ENCODE data around the gene ATP11A.
"Not testable (repeated sequence)": the region's sequence is repeated elsewhere in the genome, so short reads cannot be mapped to it uniquely, and the experiment has no call there.

Gene ATP11A

GRCh38 chr13:112783978-112784371, 94.1 kb downstream of the ATP11A start:
- no peak overlapping the region for H3K27ac Mint-ChIP-seq
- H3K36me3 Mint-ChIP-seq = peaks cover 22 to 36% of the 10 kb centered on the region in 2 donors
- ATAC-seq (replicated peaks) (peak in 1 of 2 donors; percentile 20), DNase-seq (no peak)
- no peaks in the 10 kb centered on the region for H3K27me3 Mint-ChIP-seq
- peaks cover 3 to 5% of the 10 kb centered on the region in 2 donors for H3K9me3 Mint-ChIP-seq
- H3K4me3 Mint-ChIP-seq = no peak overlapping the region
- peaks cover 11 to 12% of the 10 kb centered on the region in 2 donors for H3K4me1 Mint-ChIP-seq

- Mint-ChIP-seq H3K4me3 (no peak overlapping the region), H3K27ac (no peak overlapping the region), H3K9me3 (peaks cover 3 to 5% of the 10 kb centered on the region in 2 donors), H3K36me3 (peaks cover 25 to 42% of the 10 kb centered on the region in 2 donors), H3K4me1 (peaks cover 11 to 12% of the 10 kb centered on the region in 2 donors), H3K27me3 (no peaks in the 10 kb centered on the region)
- no peak for ATAC-seq (replicated peaks)
- no peak for DNase-seq
These were observed 95.1 kb downstream of the ATP11A start for GRCh38 chr13:112784811-112785482.

- no peak overlapping the region for H3K27ac Mint-ChIP-seq
- peaks cover 3 to 5% of the 10 kb centered on the region in 2 donors for H3K9me3 Mint-ChIP-seq
- ATAC-seq (replicated peaks) (no peak), DNase-seq (no peak)
- peaks cover 25 to 41% of the 10 kb centered on the region in 2 donors for H3K36me3 Mint-ChIP-seq
- no peaks in the 10 kb centered on the region for H3K27me3 Mint-ChIP-seq
- no peak overlapping the region for H3K4me3 Mint-ChIP-seq
- peaks cover 7 to 10% of the 10 kb centered on the region in 2 donors for H3K4me1 Mint-ChIP-seq
These were observed 95.6 kb downstream of the ATP11A start for GRCh38 chr13:112785483-112785856.

- not testable (repeated sequence) for H3K4me1 Mint-ChIP-seq; ATAC-seq (replicated peaks); DNase-seq; H3K9me3 Mint-ChIP-seq; H3K27ac Mint-ChIP-seq; H3K4me3 Mint-ChIP-seq; H3K27me3 Mint-ChIP-seq
- H3K36me3 Mint-ChIP-seq = peaks cover 29 to 46% of the 10 kb centered on the region in 2 donors
These were observed 97.0 kb downstream of the ATP11A start for GRCh38 chr13:112786810-112787209.

- Mint-ChIP-seq H3K27ac (no peak overlapping the region), H3K27me3 (no peaks in the 10 kb centered on the region), H3K4me3 (no peak overlapping the region), H3K9me3 (peaks cover 2 to 3% of the 10 kb centered on the region in 2 donors), H3K36me3 (peaks cover 25 to 48% of the 10 kb centered on the region in 2 donors), H3K4me1 (peaks cover 0 to 7% of the 10 kb centered on the region in 2 donors)
- no peak for DNase-seq
- ATAC-seq (replicated peaks) = no peak
These were observed 101.2 kb downstream of the ATP11A start for GRCh38 chr13:112790735-112791641.

GRCh38 chr13:112791663-112792440, 102.0 kb downstream of the ATP11A start:
- H3K4me1 Mint-ChIP-seq = peaks cover 0 to 7% of the 10 kb centered on the region in 2 donors
- no peak overlapping the region for H3K27ac Mint-ChIP-seq

GRCh38 chr13:112792511-112792910, 102.7 kb downstream of the ATP11A start:
- Mint-ChIP-seq H3K36me3 (peaks cover 29 to 56% of the 10 kb centered on the region in 2 donors), H3K27ac (no peak overlapping the region), H3K4me1 (peaks cover 0 to 7% of the 10 kb centered on the region in 2 donors), H3K4me3 (no peak overlapping the region), H3K9me3 (no peaks in the 10 kb centered on the region), H3K27me3 (no peaks in the 10 kb centered on the region)
- DNase-seq = no peak
- no peak for ATAC-seq (replicated peaks)

More at GRCh38 chr13:112791663-112792440, 102.0 kb downstream of the ATP11A start:
- Mint-ChIP-seq H3K9me3 (no peaks in the 10 kb centered on the region), H3K4me3 (no peak overlapping the region), H3K36me3 (peaks cover 28 to 52% of the 10 kb centered on the region in 2 donors), H3K27me3 (no peaks in the 10 kb centered on the region)
- DNase-seq (no peak), ATAC-seq (replicated peaks) (no peak)

GRCh38 chr13:112793545-112794445, 104.0 kb downstream of the ATP11A start:
- peaks cover 0 to 7% of the 10 kb centered on the region in 2 donors for H3K4me1 Mint-ChIP-seq
- H3K36me3 Mint-ChIP-seq = peaks cover 25 to 61% of the 10 kb centered on the region in 2 donors
- no peaks in the 10 kb centered on the region for H3K27me3 Mint-ChIP-seq
- no peak for ATAC-seq (replicated peaks)
- H3K27ac Mint-ChIP-seq = no peak overlapping the region
- DNase-seq = no peak
- peaks cover 1% of the 10 kb centered on the region in 2 donors for H3K9me3 Mint-ChIP-seq
- H3K4me3 Mint-ChIP-seq = no peak overlapping the region

- Mint-ChIP-seq H3K27me3 (no peaks in the 10 kb centered on the region), H3K9me3 (peaks cover 5 to 7% of the 10 kb centered on the region in 2 donors), H3K27ac (no peak overlapping the region), H3K4me3 (no peak overlapping the region), H3K4me1 (peaks cover 0 to 7% of the 10 kb centered on the region in 2 donors), H3K36me3 (peaks cover 29 to 63% of the 10 kb centered on the region in 2 donors)
- ATAC-seq (replicated peaks) = no peak
- DNase-seq = no peak
These were observed 105.4 kb downstream of the ATP11A start for GRCh38 chr13:112795277-112795676.

GRCh38 chr13:112796190-112796915, 106.5 kb downstream of the ATP11A start:
- H3K27me3 Mint-ChIP-seq = no peaks in the 10 kb centered on the region
- peaks cover 0 to 7% of the 10 kb centered on the region in 2 donors for H3K4me1 Mint-ChIP-seq
- H3K9me3 Mint-ChIP-seq = peaks cover 5 to 7% of the 10 kb centered on the region in 2 donors
- no peak for DNase-seq
- H3K27ac Mint-ChIP-seq = no peak overlapping the region
- no peak for ATAC-seq (replicated peaks)
- no peak overlapping the region for H3K4me3 Mint-ChIP-seq
- H3K36me3 Mint-ChIP-seq = peaks cover 29 to 60% of the 10 kb centered on the region in 2 donors

- H3K27me3 Mint-ChIP-seq = no peaks in the 10 kb centered on the region
- H3K4me3 Mint-ChIP-seq = no peak overlapping the region
These were observed 109.6 kb downstream of the ATP11A start for GRCh38 chr13:112799394-112799793.

GRCh38 chr13:112800057-112800456, 110.2 kb downstream of the ATP11A start:
- Mint-ChIP-seq H3K36me3 (peaks cover 21 to 47% of the 10 kb centered on the region in 2 donors), H3K27me3 (no peaks in the 10 kb centered on the region), H3K4me3 (no peak overlapping the region), H3K9me3 (peaks cover 5 to 7% of the 10 kb centered on the region in 2 donors), H3K27ac (no peak overlapping the region), H3K4me1 (peaks cover 16 to 19% of the 10 kb centered on the region in 2 donors)
- no peak for DNase-seq
- no peak for ATAC-seq (replicated peaks)

More at GRCh38 chr13:112799394-112799793, 109.6 kb downstream of the ATP11A start:
- Mint-ChIP-seq H3K27ac (no peak overlapping the region), H3K4me1 (peaks cover 16 to 19% of the 10 kb centered on the region in 2 donors), H3K36me3 (peaks cover 21 to 44% of the 10 kb centered on the region in 2 donors), H3K9me3 (peaks cover 5 to 7% of the 10 kb centered on the region in 2 donors)
- ATAC-seq (replicated peaks) (no peak), DNase-seq (no peak)
